ENCODE measurements around the gene E2F3.
"Not testable (repeated sequence)": the region's sequence is repeated elsewhere in the genome, so short reads cannot be mapped to it uniquely, and the experiment has no call there.

E2F3 gene

DNA sequence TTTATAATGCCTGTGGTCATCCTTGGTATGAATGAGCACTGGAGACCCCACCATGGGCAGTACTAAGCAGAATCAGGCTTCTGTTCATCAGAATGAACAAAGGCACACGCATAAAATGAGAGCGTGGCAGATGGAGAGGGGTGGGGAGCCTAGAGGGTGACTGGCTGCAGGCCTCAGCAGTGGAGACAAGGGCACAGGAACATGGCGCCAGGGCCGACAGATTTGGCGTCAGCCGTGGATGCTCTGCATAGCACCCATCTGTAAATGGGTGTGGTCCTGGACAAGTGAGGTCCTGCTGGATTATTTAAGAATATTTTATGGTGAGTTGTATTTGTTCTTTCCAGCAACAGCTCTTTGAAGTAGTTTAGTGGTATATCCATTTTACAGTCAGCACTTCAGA, 33.1 kb downstream of the E2F3 start:
- DNase-seq = no peak

DNA sequence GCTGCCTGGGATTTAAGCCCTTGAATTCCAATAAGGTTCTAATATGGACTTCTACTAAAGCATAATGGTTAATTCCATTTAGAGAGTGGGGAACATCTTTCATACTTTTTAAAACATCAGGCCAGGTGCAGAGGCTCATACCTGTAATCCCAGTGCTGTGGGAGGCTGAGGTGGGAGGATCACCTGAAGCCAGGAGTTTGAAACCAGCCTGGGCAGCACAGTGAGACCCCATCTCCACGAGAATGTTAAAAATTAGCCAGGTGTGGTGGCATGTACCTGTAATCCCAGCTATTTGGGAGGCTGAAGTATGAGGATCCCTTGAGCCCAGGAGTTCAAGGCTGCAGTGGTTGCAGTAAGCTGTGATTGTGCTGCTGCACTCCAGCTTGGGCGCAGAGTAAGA, 35.0 kb downstream of the E2F3 start:
- DNase-seq = no peak

DNA sequence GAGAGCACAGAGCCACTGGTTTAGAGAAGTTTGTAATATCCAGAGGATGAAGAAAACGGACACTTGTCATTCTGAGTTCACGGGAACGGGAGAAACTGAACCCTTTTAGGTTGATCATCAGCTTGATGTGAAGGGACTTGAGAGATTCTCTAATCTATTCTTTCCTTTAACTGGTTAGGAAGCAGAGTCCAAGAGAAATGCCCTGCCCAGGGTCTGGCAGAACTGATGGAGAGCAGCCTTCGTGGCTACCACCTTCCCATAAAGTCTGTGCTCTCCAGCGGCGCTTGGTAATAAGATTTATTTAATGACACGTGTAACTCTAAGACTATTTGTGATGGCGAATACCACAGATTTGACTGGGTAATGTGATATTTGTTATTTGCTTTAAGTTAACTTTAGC, 36.0 kb downstream of the E2F3 start:
- DNase-seq = no peak

DNA sequence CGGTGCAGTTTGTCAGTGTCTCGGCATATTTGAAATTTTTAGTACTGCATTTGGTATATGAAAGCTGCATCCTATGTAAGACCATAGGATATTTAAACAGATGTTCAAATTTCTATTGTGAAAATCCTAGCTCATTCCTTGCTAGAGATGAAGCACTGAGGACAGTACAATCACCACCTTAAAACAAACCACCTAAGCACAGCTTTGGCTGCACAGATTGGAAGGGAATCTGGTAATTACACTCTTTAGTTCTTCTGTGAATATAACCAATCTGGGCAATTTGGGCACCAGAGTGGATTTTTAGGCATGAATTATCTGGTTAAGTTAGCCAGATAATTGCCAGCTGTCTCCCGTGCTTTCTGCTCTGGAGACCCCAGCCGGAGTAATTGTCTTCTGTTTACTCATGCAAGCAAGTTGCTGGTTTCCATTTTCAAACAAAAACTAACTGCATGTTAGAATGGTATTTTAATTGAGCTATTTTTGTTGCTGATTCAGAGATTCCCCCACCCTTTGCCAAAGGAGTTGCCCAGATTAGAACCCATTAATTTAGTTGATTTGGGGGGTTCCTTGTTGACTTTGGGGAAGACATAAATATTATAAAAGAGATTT, 36.9 kb downstream of the E2F3 start:
- DNase-seq = no peak

DNA sequence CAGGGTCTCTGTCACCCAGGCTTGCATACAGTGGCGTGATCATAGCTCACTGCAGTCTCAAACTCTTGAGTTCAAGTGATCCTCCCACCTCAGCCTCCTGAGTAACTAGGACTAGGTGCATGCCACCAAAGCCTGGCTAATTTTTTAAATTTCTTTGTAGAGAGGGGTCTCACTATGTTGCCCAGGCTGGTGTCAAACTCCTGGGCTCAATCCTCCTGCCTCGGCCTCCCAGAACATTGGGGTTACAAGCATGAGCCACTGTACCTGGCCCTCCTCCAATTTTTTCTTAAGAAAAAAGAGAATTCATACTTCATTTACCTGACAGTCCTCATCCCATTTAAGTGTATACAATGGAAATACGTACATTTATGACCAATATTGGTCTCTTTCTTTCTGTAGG, 37.9 kb downstream of the E2F3 start:
- DNase-seq = no peak

DNA sequence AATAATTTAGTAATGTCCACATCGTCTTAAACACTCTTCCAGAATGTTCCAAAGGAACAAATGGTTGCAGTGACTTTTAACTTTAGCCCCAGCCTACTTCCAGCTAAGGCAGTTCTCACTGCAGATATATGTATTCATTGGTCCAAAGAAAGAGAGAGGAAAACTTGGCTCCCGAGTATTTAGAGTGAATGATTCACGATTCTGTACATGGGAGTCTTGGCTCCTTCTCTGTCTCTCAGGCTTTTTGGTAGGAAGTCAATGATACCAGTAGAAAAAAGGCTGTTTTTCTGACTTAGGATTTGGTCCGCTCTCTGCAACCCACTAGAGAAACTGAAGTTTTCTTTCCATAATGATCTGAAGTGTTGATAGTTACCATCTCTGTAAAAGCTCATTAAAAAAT, 38.6 kb downstream of the E2F3 start:
- no peak for DNase-seq

DNA sequence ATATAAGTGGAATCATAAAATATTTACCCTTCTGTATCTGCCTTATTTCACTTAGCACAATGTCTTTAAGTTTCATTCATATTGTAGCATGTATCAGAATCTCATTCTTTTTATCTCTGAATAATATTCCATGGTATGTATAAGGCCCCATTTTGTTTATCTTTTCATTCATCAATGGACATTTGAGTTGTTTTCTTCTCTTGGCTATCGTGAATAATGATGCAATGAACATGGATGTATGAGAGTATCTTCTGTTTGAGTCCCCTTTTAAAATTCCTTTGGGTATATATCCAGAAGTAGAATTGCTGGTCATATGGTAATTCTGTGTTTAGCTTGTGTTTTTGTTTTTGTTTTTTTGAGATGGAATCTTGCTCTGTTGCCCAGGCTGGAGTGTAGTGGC, 39.6 kb downstream of the E2F3 start:
- DNase-seq = no peak

DNA sequence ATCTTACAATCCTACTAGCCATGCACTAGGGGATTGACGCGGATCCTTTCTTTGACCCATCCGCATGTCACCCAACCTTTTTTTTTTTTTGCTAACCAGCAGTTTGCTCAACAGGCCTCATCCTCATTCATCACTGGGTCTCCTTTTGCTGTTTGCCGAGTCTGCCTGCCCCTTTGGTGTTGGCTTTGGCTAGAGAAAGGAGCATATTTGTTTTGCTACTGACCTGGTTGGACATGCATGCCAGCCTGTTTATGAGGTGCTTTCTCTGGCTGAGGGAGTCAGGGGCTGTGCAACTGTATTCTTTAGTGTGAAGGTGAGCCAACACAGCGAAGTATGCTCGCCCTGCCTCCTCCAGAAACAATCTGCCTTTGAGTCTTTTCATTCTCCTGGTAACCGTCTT, 40.2 kb downstream of the E2F3 start:
- DNase-seq = no peak

DNA sequence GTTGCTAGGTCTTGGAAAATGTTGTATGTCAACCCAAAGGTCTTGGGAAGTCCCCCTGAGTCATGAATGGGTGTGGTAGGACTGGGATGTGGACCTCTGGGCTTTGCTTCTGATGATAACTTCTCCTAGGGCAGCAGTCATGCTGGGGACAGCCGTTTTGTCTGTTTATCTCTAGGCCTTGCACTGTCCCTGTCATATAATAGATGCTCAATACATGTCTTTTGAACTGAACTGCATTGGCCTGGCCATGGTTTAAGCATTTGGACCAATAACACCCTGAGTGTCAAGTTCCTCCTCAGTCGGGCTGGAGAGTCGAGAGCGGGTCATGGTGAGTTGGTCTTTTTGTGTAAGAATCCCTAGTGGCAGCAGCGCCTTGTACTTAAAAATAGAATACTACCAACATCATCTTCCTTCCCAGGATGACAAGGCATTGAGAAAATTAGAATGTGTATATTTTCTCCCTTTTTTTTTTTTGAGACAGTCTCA, 43.1 kb downstream of the E2F3 start:
- peak; percentile 81 for DNase-seq

DNA sequence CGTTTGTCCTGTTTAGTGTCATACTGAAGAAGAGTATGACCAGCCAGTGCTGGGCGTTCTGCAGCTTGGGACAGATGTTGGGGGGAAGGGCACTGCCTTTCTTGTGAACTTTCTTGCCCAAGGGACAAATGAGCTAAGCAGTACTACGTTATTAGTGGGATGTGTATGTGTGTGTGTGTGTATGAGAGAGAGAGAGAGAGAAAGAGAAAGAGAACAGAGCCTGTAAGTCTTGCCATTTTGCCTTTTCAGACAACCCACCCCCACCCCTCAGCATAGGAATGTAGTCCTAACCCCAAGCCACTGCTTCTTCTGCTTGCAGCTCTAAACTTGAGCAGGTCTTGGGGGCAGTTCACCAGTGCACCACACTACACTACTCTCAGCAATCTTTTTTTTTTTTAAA, 45.5 kb downstream of the E2F3 start:
- no peak for DNase-seq

DNA sequence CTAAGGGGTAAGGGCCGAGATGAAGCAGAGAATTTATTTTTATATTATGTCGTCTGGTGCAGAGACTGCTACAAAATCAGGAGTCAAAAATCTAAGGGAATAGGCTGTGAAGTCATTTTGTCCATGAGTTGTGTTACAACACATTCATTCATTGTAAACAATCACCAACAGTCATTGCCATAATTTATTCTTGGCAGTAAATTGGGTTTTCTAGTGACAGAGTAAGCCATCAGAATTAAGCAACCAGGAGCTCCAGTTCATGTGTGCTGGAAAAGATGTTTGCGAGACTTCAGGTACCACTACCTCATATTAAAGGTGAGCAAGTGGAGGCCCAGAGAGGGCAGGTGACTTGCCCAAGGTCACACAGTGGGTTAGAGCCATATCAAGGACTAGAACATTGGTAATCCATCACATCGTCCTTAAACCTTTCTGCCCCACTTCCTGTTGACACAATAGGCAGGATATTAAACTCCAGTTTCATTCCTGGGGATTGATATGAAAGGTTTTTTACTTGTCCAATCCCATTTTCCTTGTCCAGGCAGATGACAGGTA, 46.0 kb downstream of the E2F3 start:
- DNase-seq = no peak

DNA sequence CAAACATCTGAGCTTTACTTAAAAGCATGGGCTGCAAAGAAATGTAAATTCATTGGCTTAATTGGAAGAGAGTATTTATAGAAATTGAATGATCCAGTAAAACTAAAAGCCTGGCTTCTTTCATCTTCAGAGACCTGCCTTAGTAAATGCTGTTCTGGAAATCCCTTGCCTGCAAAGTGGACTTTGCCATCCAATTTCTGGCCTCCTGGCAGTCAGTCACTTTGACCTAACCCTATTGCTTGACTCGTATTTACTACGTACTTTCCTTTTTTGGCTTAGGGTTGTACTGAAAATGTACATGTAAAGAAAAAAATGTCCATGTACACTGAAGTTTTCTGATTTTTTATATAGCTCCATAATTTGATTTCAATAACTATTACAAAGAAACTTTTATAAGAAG, 47.1 kb downstream of the E2F3 start:
- DNase-seq = no peak

DNA sequence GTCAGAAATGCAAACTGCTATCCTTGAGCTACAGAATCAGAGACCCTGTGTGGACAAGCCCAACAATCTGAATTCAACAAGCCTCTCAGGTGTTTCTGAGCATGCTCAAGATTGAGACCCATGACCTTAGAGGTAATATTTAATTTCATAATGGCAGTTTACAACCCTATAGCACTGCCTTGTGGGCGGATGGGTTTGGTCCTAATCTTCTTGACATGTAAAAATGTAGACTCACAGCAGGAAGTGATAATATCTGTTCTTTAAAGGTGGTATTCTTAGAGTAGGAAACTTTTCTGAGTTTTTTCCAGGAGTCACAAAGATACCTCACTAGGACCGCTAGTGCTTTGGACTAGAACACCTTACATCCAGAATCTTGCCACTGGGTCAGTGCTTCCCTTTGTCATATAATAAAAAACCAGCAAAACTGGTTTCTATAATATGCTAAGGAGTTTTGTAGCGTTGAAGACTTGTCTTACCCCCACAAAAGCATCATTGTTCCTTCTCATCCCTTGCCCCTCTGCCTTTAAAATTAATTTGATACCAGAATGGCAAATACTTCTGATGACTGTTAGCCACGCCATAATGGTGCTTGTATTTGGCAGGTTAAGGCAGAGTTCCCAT, 52.6 kb downstream of the E2F3 start:
- no peak for DNase-seq

DNA sequence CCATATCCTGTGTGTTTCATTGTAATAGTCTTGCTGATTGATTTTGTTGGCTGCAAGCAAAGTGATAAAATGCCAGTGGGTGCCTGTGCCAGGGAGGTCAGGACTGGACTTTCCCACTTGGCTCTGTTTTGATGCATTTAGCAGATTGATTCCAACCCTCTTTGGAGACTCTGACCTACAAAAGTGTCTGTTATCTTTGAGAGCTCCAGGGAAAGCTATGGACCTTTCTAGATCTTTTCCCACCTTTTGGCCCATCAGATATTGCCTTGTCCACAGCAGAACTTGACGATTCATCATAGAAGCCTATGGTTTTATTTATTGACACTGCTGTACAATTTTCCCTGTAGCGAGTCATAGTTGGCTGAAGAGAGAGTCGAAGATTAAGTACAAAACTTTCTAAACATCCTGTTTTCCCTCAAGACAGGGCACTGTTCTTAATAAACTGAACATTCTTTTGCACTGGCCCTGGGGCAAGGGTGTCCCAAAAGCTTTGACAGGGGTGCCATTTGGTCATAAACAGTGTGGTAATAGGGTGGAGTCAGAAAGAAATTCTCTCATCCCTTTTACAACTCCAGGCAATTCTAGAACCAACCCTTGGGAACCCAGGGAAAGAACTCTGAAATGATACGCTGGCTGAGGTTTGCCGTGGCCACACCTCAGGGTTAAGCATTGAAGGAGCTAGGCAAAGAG, 53.7 kb downstream of the E2F3 start:
- DNase-seq = no peak

DNA sequence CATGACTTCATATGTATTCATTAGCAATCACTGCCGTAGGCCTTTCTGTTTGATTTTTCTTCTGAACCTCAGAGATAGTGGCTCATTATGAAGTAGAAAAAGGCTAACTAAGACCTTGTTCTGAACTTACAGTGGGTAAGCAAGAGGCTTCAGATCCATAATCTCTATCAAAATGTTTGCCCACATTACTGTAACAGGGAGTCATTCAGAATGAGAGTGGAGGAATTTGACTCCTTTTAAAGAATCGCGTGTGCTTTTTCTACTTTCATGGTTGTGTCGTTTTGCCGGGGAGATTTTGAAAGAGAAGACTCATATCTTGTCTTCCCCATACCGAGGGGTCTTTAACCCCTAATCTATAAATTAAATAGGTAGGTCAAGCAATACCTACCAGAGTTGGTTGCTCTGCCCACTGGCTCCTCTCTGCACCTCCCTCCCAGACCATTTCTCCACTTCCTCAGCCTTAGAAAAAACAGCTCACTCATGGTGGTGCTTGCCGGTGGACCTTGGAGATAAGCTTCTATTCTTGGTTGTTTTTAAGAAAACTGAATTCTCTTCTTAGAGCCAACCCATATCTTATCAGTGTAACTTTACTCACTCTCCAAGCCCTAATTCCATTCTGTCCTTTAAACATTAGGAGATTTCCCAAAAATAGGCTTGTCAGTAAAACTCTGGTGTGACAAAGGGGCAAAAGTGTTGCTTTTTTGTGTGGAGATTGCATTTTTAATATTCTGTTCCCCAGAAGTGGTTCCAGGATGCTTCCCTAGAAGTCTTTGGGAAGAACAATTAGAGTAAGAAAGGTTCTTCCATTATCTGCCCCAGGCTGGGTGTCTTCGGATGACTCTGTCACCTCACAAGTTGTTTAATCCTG, 56.6 kb downstream of the E2F3 start:
- no peak for DNase-seq

DNA sequence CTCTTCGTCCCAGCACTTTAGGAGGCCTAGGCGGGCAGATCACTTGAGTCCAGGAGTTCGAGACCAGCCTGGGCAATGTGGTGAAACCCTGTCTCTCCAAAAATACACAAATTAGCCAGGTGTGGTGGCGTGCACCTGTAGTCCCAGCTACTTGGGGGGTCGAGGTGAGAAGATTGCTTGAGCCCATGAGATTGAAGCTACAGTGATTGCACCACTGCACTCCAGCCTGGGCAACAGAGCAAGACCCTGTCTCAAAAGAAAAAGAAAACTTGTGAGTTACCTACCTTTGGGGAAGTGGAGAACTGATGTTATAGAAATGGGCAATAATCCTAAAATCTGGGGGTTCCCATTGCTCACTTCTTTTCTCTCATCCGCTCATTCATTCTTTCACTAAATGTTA, 58.0 kb downstream of the E2F3 start:
- no peak for DNase-seq

DNA sequence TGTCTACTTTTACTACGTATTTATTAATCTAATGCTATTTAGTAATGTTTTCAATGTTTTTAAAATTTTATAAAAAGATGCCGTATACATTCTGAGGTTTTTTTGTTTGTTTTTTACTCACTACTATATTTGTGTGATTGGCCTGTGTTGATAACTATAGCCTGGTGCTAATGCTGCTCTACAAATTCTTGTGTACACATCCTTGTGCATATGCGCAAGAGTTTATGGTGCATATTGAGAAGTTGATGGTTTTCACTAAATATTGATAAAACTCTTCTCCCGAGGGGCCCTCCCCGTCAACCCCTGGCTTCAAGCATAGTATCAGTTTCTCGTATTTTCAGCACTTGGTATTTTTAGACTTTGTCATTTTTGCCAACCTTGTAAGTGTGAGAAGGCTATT, 59.9 kb downstream of the E2F3 start:
- no peak for DNase-seq

DNA sequence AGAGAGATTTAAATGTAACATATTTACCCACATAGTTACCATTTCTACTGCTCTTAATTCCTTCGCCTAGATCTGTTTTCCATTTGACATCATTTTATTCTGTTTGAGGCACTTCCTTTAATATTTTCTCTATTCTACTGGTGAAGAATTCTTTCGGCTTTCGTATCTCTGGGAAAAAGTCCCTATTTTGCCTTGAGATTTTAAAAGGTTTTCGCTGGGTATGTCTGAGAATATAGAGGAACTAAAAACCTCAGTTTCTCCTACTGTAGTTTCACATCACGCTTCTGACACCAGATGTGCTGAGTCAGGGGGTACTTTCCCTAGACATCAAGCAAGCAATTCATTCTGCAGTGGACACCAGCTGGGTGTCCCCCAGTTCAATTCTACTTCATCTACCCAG, 61.7 kb downstream of the E2F3 start:
- peak; percentile 68 for DNase-seq

DNA sequence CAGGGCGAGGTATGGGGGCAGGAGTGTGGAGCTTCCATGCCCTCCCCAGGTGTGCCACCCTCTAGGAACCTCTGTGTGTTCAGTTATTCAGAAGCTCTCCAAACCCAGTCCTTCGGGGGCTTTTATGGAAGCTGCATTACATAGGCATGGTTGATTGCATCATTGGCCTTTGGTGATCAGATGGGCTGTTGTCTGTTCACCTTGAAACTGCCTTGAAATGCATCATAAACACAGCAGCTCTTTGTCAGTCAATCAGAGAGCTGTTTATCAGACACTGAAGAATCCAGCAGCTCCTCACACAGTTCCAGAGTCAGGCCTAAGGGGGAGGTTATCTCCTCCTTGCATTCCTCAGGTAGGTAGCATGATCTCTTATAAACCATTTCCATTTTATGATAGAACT, 62.4 kb downstream of the E2F3 start:
- no peak for DNase-seq

DNA sequence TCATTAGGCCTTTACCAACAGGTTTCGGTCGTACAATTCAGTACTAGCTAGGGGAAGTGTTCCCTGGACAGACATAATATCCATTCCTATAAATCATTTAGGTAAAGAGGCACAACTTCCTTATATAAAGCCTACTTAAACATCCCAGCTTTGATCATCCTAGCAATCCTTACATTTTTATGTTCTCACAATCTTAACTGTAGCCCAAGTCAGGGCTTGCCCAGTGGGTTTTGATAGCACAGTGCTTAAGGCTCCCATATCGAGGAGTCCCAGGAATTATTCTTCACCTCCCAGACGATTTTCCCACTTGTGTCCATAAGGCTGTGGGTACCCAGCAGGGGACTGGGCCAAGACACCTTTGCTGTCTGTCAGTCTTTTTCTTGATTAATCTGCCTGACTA, 63.2 kb downstream of the E2F3 start:
- no peak for DNase-seq

DNA sequence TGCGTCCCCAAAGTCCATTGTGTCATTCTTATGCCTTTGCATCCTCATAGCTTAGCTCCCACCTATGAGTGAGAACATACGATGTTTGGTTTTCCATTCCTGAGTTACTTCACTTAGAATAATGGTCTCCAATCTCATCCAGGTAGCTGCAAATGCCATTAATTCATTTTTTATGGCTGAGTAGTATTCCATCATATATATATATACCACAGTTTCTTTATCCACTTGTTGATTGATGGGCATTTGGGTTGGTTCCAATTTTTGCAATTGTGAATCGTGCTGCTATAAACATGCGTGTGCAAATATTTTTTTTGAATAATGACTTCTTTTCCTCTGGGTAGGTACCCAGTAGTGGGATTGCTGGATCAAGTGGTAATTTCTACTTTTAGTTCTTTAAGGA, 63.9 kb downstream of the E2F3 start:
- DNase-seq = not testable (repeated sequence)

DNA sequence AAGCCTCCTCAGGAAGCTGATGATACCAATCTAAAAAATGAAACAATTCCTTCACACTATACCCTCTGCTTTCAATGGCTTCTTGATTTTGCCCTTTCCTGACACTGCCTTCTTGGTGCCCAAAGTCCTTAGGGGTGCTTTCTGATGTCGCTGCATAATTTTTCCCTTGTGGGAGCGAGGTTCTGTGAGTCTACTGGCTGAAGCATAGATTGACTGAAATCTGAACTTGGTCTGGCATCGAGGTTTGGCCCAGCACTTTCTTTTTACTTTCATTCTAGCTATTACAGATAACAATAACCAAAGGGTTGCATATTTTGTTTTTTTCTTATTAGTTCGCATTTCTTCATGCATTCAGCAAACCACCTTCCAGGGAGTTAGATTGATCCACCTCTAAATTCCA, 65.8 kb downstream of the E2F3 start:
- no peak for DNase-seq

DNA sequence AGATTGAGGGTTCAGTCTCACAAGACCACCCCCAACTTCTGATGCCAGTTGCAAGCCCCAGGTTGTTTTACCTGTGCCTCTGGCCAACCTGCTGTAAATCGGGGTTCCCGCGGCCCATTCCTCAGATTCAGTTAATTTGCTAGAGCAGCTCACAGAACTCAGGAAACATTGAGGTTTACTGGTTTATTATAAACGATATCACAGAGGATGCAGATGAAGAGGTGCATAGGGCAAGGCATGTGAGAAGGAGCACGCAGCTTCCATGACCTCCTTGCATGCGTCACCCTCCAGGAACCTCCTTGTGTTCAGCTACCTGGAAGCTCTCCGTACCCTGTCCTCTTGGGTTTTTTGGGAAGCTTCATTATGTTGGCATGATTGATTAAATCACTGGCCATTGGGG, 66.5 kb downstream of the E2F3 start:
- DNase-seq = no peak
